CD4-positive, alpha-beta T cell treated with Interleukin-6 at 100 ng/mL for 8 hours (primary cell): Measurements from ENCODE around the gene TRAK2.
"Not testable (repeated sequence)": the region's sequence is repeated elsewhere in the genome, so short reads cannot be mapped to it uniquely, and the experiment has no call there.

ENCODE experiments used
- DNase-seq: peaks from one replicate; pipeline ENCODE4 v3.0.0-alpha.2; 2020; ENCODE audit warnings: mixed read lengths, low spot score

The TRAK2 gene

DNA sequence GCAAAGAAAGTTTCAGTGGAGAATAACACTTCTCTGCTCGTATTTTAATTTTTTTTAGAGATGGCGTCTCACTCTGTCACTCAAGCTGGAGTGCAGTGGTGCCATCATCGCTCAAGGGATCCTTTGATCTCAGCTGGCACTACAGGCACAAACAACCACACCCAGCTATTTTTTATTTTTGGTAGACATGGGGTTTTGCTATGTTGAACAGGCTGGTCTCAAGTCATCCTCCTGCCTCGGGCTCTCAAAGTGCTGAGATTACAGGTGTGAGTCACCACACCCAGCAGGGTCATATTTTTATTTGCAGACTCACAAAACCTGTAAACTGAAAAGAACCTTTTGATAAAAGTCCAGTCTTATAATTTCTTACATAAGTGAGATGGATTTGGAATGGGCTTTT lies 2.6 kb downstream of the TRAK2 start:
- peak; percentile 56 for DNase-seq

DNA sequence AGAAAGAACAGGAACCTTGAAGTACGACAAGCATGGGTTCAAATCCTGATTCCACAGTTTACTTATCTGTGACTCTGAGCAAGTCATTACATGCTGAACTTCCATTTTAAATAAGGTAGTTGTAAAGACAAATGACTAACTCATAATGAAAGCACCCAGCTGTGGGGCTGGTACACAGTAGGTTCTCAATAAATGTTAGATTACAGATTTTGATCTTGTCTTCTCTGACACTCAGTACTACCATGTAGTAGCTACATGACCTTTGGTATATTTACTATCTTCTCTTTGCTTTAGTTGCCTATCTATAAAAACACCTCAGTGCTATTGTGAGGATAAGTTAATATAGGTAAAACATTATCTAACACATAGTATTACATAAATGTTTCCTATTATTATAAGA lies 3.2 kb downstream of the TRAK2 start:
- DNase-seq = no peak

DNA sequence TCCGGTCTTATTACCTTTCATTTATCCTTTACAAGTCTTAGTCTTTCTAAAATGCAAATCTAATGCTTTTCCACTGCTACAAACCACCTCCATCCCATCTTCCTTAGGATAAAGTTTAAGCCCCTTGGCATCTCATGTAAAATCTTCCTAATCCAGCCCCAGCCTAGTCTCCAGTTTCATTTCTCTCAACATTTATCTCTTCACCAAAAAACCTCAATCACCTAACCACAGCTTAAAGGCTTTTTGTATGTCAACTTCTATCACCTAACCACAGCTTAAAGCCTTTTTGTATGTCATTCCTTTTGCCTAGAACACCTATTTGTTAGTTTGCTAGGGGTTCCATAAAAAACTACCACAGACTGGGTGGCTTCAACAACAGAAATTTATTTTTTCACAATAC lies 4.2 kb downstream of the TRAK2 start:
- DNase-seq = peak; percentile 33

DNA sequence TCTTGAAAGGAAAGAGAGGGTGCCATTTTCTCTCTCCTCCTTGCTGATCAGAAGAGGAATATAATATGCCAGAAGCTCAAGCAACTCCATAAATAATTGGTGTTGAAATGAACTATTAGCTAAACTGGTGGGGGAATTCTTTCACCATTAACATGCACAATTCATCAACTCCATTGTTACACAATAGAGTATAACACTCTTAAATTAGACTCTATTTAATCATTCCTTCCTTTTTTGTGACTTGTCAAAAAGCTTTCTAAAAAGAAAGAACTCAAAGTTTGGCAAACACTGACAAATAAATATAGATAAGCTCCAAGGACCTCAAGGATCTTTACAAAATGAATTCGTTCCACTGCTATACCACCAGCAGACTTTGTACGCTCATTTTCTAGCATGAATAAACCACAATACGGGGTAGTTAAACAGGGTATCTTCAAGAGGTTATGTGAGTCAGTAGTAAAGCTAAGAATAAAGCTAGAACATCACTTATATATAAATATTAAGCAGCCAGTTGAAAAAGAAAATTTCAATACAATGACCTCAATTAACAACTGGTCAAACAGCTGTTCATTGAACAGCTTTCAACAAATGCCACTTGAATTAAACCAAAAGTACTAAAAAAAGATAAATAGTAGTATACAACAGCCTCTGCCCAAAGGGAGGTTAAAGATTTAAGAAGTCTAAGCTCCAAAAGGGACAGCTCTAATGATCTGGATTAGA lies 6.4 kb downstream of the TRAK2 start:
- DNase-seq = no peak

DNA sequence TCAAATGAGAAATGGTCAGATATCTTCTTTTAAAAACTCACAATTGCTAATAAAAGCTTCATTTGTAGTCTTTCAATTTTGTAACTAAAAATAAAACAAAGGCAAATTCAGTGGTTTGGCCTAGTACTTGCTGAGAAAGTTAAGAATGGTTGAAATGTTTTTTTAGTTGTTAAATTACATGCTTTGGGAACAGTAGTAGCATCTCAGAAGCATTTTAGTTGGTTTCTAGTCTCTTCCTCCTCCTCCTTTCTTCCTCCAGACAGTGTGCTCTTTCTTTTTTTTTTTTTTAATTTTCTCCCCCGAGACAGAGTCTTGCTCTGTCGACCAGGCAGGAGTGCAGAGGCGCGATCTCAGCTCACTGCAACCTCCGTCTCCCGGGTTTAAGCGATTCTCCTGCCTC lies 9.8 kb downstream of the TRAK2 start:
- DNase-seq = no peak

- DNase-seq = no peak
These were observed 11.1 kb downstream of the TRAK2 start for GRCh38 chr2:201440182-201440581.

DNA sequence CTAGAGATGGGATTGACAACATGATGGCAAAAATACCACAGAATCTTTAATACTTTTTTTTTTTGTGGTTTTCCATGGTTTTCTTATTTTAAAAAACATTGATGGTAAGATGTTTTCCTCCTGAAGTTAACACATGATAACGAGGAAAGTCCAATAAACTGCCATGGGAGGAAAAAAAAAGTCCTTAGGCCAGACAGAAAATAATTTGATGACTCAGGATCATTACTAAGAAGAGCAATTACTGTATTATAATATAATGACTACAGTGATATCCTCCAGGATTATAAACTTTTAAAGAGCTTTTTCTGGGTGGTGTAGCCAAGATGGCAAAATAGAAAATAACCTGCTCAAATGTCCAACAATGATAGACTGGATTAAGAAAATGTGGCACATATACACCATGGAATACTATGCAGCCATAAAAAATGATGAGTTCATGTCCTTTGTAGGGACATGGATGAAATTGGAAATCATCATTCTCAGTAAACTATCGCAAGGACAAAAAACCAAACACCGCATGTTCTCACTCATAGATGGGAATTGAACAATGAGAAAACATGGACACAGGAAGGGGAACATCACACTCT lies 11.8 kb downstream of the TRAK2 start:
- DNase-seq = not testable (repeated sequence)

DNA sequence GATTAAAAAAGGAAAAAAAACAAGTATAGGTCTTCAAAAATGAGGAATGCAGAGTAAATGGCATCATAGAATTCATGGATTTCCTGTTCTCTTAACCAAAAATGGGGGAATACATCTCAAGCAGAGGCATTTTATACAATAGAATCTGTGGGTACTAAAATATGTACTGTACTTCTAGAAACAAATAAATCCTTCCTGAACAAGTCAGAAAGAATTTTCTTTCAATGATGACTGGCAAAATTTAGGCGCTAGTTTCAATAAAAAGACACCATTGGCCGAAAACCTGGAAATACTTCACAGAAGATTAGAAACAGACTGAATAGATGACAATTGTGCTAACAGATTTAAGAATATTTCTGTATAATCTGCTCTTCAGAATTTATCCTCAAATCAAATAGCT lies 15.1 kb downstream of the TRAK2 start:
- no peak for DNase-seq

GRCh38 chr2:201433394-201433995 lies 17.8 kb downstream of the TRAK2 start:
- DNase-seq = peak; percentile 18

DNA sequence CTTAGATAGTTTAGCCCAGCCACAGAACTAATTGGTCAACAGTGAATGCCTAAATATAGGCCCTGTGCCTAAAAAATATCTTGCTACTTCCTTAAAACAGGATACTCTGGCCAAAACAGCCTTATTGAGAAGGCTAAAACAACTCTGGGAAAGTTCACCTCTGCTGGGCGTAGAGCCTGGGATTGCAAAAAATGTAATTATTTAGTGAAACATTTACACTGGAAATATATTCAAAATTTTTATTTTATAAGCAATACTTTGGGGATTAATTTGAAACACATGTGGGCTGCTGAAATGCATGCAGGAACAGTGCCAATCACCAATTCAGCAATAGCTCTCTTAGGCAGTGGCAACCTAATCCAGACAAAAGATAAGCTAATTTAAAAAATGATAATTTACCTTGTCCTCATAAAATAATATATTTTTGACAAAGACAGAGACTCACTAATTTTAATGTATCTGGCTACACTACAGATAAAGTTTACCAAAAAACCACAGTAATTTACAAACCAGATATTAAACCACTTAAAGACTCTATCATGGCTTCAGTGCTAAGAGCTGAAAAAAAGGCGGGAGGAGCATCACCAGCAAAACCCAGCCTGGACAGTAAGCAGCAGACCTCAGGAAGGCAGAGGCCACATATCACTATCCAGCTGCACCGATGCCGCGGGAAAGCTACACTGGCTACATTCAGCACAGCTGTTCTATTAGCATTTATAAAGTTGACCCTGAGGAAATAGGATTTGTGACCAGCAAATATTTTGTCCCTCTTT lies 18.5 kb downstream of the TRAK2 start:
- DNase-seq = no peak

DNA sequence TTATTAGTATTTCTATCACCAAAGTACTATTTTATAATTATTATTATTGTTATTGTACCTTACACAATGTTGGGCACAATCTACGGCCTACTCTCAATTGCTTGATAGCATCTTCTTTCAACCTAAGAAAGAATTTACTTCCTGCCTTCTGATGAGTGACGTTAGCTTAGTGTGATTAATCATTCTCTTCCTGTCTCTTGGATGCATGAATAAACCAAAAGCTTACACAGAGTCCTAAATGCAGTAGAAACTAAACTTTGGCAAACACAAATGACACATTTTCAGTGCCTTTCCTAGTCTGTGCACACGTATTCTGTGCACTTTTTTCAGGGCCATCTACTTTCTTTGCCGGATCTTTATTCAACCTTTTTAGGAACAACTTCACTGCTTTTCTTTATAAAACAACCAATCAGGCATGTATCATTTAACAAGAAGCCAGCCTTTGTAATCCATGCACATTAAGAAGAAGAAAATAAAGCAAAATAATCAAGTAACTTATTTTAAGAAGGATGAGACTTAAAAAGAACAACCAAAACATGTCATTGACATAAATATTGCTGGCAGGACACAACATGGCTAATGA lies 19.1 kb downstream of the TRAK2 start:
- peak; percentile 44 for DNase-seq

GRCh38 chr2:201430839-201431238 lies 20.4 kb downstream of the TRAK2 start:
- DNase-seq = no peak

GRCh38 chr2:201430322-201430721 lies 20.9 kb downstream of the TRAK2 start:
- DNase-seq = not testable (repeated sequence)

DNA sequence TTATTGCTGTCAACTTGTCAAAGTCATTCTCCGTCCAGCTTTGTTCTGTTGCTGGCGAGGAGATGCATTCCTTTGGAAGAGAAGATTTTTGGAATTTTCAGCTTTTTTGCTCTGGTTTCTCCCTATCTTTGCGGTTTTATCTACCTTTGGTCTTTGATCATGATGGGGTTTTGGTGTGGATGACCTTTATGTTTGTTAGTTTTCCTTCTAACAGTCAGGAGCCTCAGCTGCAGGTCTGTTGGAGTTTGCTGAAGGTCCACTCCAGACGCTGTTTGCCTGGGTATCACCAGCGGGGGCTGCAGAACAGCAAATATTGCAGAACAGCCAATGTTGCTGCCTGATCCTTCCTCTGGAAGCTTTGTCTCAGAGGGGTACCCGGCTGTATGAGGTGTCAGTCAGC lies 21.4 kb downstream of the TRAK2 start:
- DNase-seq = not testable (repeated sequence)

DNA sequence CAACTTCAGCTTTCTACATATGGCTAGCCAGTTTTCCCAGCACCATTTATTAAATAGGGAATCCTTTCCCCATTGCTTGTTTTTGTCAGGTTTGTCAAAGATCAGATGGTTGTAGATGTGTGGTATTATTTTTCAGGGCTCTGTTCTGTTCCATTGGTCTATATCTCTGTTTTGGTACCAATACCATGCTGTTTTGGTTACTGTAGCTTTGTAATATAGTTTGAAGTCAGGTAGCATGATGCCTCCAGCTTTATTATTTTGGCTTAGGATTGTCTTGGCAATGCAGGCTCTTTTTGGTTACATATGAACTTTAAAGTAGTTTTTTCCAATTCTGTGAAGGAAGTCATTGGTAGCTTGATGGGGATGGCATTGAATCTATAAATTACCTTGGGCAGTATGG lies 22.9 kb downstream of the TRAK2 start:
- DNase-seq = not testable (repeated sequence)

- no peak for DNase-seq
These were observed 25.3 kb downstream of the TRAK2 start for GRCh38 chr2:201425952-201426351.

DNA sequence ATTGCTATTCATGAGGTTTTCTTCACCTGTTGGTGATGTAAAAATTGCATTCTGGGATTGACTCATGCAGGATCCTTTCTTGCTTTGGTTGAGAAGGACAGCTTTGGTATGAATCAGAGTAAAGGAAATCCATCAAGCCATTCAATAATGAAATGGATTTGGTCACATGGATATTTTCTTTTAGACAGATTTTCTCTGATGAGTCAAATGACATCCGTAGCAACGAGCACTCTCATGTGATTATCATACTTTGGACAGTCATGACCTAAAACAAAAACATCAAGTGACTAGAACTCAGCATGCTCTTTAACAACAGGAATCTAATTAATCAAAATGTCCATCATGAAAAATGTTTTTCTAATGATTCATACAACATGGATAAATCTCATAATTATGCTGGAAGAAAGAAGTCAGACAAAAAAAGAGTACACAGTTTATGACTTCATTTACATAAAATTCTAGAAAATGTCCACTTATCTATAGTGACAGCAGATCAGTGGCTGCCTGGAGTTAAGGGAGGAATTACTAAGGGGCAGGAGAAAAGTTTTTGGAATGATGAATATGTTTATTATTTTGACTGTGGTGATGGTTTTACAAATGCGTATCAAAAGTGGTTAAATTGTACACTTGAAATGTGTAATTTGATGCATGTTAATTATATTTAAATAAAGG lies 30.7 kb downstream of the TRAK2 start:
- no peak for DNase-seq

DNA sequence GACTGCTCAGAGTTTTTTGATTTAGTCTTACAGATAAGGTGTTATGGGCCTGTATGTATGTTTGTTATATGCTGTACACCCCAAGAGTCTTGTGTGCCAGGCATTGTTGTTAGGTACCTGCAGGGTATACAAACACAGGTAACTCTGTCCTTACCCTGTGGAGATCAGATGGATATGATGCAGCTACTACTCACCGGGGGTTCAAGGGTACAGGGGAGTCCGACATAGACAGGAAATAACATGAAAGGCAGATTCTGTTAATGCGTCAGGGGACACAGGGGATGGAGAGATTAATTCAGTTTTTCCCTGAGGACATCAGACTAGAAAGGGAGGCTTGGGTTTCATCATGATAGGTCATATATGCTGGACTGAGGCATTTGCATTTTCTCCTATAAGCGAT lies 31.3 kb downstream of the TRAK2 start:
- DNase-seq = no peak

- no peak for DNase-seq
These were observed 32.1 kb downstream of the TRAK2 start for GRCh38 chr2:201419057-201419635.

DNA sequence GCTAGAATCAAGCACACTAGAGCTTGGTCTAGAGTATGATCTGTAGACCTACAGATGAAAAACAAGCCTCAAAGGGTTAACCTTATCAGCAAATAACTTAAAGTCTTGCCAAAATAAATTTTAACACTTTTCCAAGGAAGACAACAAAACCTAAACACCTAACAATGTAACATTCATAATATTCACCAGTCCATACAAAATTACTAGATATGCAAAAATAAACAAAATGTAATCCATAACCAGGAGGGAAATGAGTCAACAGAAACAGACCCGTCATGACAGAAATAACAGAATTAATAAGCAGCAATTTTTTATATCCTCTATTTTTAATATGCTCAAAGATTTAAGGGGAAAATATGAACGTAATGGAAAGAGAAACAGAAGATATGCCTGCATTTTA lies 36.1 kb downstream of the TRAK2 start:
- no peak for DNase-seq
